SH-SY5Y (cell line): ENCODE measurements around the gene ABAT.

Source experiments
- GATA2 ChIP-seq: IDR thresholded peaks from 2 replicates; pipeline ENCODE4 v1.6.1; 2011; ENCODE audit warnings: mild to moderate bottlenecking, low read depth, low read length
- GATA3 ChIP-seq: IDR thresholded peaks from 2 replicates; pipeline ENCODE4 v1.6.1; 2011; ENCODE audit warnings: low read depth, mild to moderate bottlenecking, low read length, moderate library complexity

GRCh38 chr16:8801701-8802100 is 127.3 kb downstream of the ABAT start:
- TF ChIP-seq GATA2 = no peak
- no peak for TF ChIP-seq GATA3
